Keratinocyte (primary cell): ENCODE measurements around the gene FRMD7. TPM values are rescaled to one million over a fixed set of nuclear protein-coding genes. Genes with fewer than 3 reads are reported as not detected.

ENCODE experiments used
- DNase-seq: peaks from one replicate; pipeline ENCODE4 v3.0.0-alpha.2; 2011; ENCODE audit warnings: low read depth, missing footprints, low spot score
- FAIRE-seq: peaks from 2 replicates; lab custom pipeline; 2011; peaks lifted over from hg19 to GRCh38; lab: Jason Lieb, UNC
- H2AFZ ChIP-seq: 2 replicates; pipeline ENCODE4 v1.6.0; 2012; ENCODE audit warnings: low read length, control low read depth, inconsistent platforms; ENCODE audit not compliant: control insufficient read depth
- H3K27ac ChIP-seq: 2 replicates; pipeline ENCODE4 v1.5.1; 2011; ENCODE audit warnings: low read length; ENCODE audit not compliant: control insufficient read depth, insufficient read depth
- H3K27me3 ChIP-seq: 3 replicates; pipeline ENCODE4 v1.6.0; 2011; ENCODE audit warnings: low read length; ENCODE audit not compliant: control insufficient read depth, insufficient read depth; ENCODE audit errors: extremely low read depth
- H3K36me3 ChIP-seq, 2 experiments: 2 replicates in 1 of 2; 3 replicates in 1 of 2; pipeline ENCODE4 v1.5.1; 2011; ENCODE audit warnings: low read length in 2 of 2, mild to moderate bottlenecking in 1 of 2; ENCODE audit not compliant: control insufficient read depth in 2 of 2, insufficient read depth in 2 of 2; ENCODE audit errors: extremely low read depth in 1 of 2
- H3K4me1 ChIP-seq: 3 replicates; pipeline ENCODE4 v1.5.1; 2011; ENCODE audit warnings: low read length; ENCODE audit not compliant: control insufficient read depth, insufficient read depth; ENCODE audit errors: extremely low read depth
- H3K4me2 ChIP-seq: 3 replicates; pipeline ENCODE4 v1.6.0; 2011; ENCODE audit warnings: low read depth, low read length; ENCODE audit not compliant: control insufficient read depth, insufficient read depth; ENCODE audit errors: extremely low read depth
- H3K4me3 ChIP-seq, 3 experiments: fragments of 200-600 bp in 1 of 3; sonication (generic) in 1 of 3; 2 replicates in 2 of 3; 3 replicates in 1 of 3; pipeline ENCODE4 v1.5.1; 2011 to 2016; ENCODE audit warnings: low read length in 3 of 3, mild to moderate bottlenecking in 3 of 3, control low read depth in 2 of 3, inconsistent platforms in 1 of 3, low read depth in 1 of 3, mixed read lengths in 1 of 3, mixed run types in 1 of 3, moderate library complexity in 1 of 3; ENCODE audit not compliant: control insufficient read depth in 2 of 3, insufficient read depth in 2 of 3; ENCODE audit errors: extremely low read depth in 1 of 3
- H3K79me2 ChIP-seq: 2 replicates; pipeline ENCODE4 v1.6.0; 2012; ENCODE audit warnings: low read length; ENCODE audit not compliant: control insufficient read depth, insufficient read depth
- H3K9ac ChIP-seq: 3 replicates; pipeline ENCODE4 v1.6.0; 2011; ENCODE audit warnings: low read length; ENCODE audit not compliant: control insufficient read depth, insufficient read depth; ENCODE audit errors: extremely low read depth
- H3K9me1 ChIP-seq: 3 replicates; pipeline ENCODE4 v1.6.0; 2011; ENCODE audit warnings: low read length; ENCODE audit not compliant: control insufficient read depth, insufficient read depth; ENCODE audit errors: extremely low read depth
- H3K9me3 ChIP-seq: 2 replicates; pipeline ENCODE4 v1.5.1; 2012; ENCODE audit warnings: low read depth, low read length; ENCODE audit not compliant: control insufficient read depth
- H4K20me1 ChIP-seq: 3 replicates; pipeline ENCODE4 v1.6.0; 2011; ENCODE audit warnings: low read length; ENCODE audit not compliant: control insufficient read depth, insufficient read depth; ENCODE audit errors: extremely low read depth
- EZH2 ChIP-seq: IDR thresholded peaks from one replicate; pipeline ENCODE4 v1.6.1; 2012; ENCODE audit warnings: inconsistent platforms, mild to moderate bottlenecking, low read length, moderate library complexity
- dilution Hi-C: fragments of 300-500 bp; cut with MboI; formaldehyde crosslinking; loops from one replicate; pipeline ENCODE4 v1.7.0; 2020; ENCODE audit warnings: low sequenced_read_pairs; ENCODE audit not compliant: extremely low pct_ligation_motif_present
- polyA plus RNA-seq, 5 experiments: library from polyadenylated mRNA; depleted of rRNA in 3 of 5; stranded (reverse) in 3 of 5; stranded (forward) in 1 of 5; unstranded in 1 of 5; fragments of >200 nt; gene quantifications; 1 replicate in 1 of 5; 2 replicates in 3 of 5; 3 replicates in 1 of 5; pipeline versions ENCODE4 v1.2.1 to v1.2.3, GENCODE V29; 2011 to 2012; ENCODE audit warnings: missing spikeins in 2 of 5, low read depth in 1 of 5, low replicate concordance in 1 of 5
- TF ChIP-seq, protein P1 (sequence below), 3 experiments: IDR thresholded peaks in 1 of 3; conservative IDR thresholded peaks in 1 of 3; optimal IDR thresholded peaks in 1 of 3; 2 replicates in 2 of 3; 3 replicates in 1 of 3; pipeline versions ENCODE3 to v1.5.1; 2011; ENCODE audit warnings: low read length in 3 of 3, mild to moderate bottlenecking in 3 of 3, moderate library complexity in 2 of 3, control low read depth in 1 of 3, inconsistent platforms in 1 of 3; ENCODE audit not compliant: insufficient read depth in 2 of 3; ENCODE audit errors: extremely low read depth in 1 of 3

FRMD7 gene
- polyA plus RNA-seq, 1 donor (not counting 4 experiments of a cell fraction or from before 2014, with no cell fraction given), result not detected

DNA sequence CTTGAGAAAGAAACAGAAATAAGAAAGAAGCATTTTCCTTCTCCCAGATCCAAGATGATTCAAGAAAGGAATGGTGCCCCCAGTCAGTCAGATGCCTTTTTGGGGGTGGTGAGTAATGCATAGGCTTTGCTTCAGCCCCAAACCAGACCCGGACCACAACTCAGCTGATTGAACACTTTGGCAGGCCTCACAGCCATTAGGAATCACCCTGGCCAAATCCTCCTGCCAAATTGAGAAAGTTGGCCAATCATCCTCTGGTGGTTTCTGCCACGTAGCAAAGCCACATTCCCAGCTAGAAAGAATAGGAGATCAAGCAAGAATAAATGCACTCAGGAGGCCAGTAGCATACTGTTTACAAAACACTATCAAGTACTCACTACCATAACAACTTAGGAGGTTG is 33.7 kb downstream of the FRMD7 start:
- no peak for FAIRE-seq
- no peaks in the 10 kb centered on the region for H3K36me3 ChIP-seq
- dilution Hi-C loops, result no loop called here

DNA sequence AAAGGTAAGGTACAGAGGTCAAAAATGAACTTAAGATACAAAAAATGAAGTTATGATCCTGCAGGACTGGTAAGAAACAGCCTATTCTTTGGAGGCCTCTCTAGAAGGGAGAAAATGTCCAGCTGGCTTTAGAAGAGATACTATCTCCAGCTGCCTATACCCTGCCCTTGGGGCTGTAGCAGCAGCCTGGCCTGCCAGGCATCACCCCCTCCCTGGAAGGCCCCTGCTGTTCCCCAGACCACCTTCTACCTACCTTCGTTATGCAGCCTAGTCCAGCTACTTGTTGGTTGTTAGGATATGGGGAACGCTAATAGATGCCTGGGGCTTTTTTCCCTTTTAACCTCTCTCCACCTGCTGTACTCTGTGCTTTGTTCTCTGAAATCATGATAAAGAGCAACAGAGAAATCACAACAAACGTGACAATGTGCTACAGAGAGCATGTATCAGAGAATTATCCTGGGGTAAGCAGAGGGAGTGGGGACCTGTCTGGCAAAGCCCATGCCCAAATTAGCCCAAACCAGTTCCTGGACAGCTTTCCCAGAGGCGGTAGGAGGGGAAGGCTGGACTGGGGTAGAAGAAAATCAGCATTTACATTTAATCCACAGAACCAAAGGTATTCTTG is 34.5 kb downstream of the FRMD7 start:
- no peaks in the 10 kb centered on the region for H3K9me3 ChIP-seq
- H3K4me1 ChIP-seq, result no peaks in the 10 kb centered on the region
- H3K4me3 ChIP-seq, result no peak overlapping the region
- TF ChIP-seq, protein P1, sequence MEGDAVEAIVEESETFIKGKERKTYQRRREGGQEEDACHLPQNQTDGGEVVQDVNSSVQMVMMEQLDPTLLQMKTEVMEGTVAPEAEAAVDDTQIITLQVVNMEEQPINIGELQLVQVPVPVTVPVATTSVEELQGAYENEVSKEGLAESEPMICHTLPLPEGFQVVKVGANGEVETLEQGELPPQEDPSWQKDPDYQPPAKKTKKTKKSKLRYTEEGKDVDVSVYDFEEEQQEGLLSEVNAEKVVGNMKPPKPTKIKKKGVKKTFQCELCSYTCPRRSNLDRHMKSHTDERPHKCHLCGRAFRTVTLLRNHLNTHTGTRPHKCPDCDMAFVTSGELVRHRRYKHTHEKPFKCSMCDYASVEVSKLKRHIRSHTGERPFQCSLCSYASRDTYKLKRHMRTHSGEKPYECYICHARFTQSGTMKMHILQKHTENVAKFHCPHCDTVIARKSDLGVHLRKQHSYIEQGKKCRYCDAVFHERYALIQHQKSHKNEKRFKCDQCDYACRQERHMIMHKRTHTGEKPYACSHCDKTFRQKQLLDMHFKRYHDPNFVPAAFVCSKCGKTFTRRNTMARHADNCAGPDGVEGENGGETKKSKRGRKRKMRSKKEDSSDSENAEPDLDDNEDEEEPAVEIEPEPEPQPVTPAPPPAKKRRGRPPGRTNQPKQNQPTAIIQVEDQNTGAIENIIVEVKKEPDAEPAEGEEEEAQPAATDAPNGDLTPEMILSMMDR (optimal IDR thresholded peaks at IDR 0.05 in 1 of 3, IDR thresholded peaks at IDR 0.05 in 1 of 3, conservative IDR thresholded peaks at IDR 0.05 in 1 of 3; ENCODE audit: extremely low read depth in 1 of 3, insufficient read depth in 2 of 3, low read length in 3 of 3), result no peak
- no peak for TF ChIP-seq EZH2
- no peak overlapping the region for H3K4me2 ChIP-seq
- DNase-seq, result no peak
- no peak overlapping the region for H3K27ac ChIP-seq
- dilution Hi-C loops, result no loop called here
- no peaks in the 10 kb centered on the region for H3K79me2 ChIP-seq
- H3K9ac ChIP-seq, result no peak overlapping the region
- no peaks in the 10 kb centered on the region for H4K20me1 ChIP-seq
- H3K9me1 ChIP-seq, result no peaks in the 10 kb centered on the region
- no peaks in the 10 kb centered on the region for H3K36me3 ChIP-seq
- H3K27me3 ChIP-seq, result no peaks in the 10 kb centered on the region
- H2AFZ ChIP-seq, result no peak overlapping the region
- no peak for FAIRE-seq

More for the DNA sequence above, 33.7 kb downstream of the FRMD7 start:
- no peaks in the 10 kb centered on the region for H3K4me1 ChIP-seq
- H3K4me2 ChIP-seq, result no peak overlapping the region
- no peak overlapping the region for H2AFZ ChIP-seq
- H3K9me1 ChIP-seq, result no peaks in the 10 kb centered on the region
- DNase-seq, result no peak
- H3K27me3 ChIP-seq, result no peaks in the 10 kb centered on the region
- H3K4me3 ChIP-seq, result no peak overlapping the region
- no peaks in the 10 kb centered on the region for H4K20me1 ChIP-seq
- no peaks in the 10 kb centered on the region for H3K9me3 ChIP-seq
- TF ChIP-seq EZH2, result no peak
- TF ChIP-seq, protein P1 (optimal IDR thresholded peaks at IDR 0.05 in 1 of 3, IDR thresholded peaks at IDR 0.05 in 1 of 3, conservative IDR thresholded peaks at IDR 0.05 in 1 of 3; ENCODE audit: extremely low read depth in 1 of 3, insufficient read depth in 2 of 3, low read length in 3 of 3), result no peak
- H3K27ac ChIP-seq, result no peak overlapping the region
- no peaks in the 10 kb centered on the region for H3K79me2 ChIP-seq
- H3K9ac ChIP-seq, result no peak overlapping the region
